ENCODE results near the gene SLC2A4RG. TPM values are rescaled to one million over a fixed set of nuclear protein-coding genes. Genes with fewer than 3 reads are reported as not detected.

SLC2A4RG gene
- total RNA-seq, 1 donor from 2014 or later, result 12.0 TPM

- Mint-ChIP-seq H3K9me3 (no peaks in the 10 kb centered on the region), H3K36me3 (peaks cover 4% of the 10 kb centered on the region), H3K27me3 (ENCODE audit: insufficient read depth, low read depth) (peaks cover 9% of the 10 kb centered on the region), H3K4me1 (peaks cover 2% of the 10 kb centered on the region), H3K4me3 (no peak overlapping the region), H3K27ac (no peak overlapping the region)
- Histone ChIP-seq H3K27me3 (no peaks in the 10 kb centered on the region), H2AFZ (replicated peaks) (no peak overlapping the region), H3K79me2 (ENCODE audit: low read depth) (peaks cover 8% of the 10 kb centered on the region), H3K4me2 (no peak overlapping the region), H3K36me3 (no peaks in the 10 kb centered on the region), H3K4me1 (peaks cover 7% of the 10 kb centered on the region), H3K27ac (peak overlapping the region; percentile 31), H3K9me3 (ENCODE audit: low read depth) (no peaks in the 10 kb centered on the region), H3K4me3 (no peak overlapping the region), H3F3A (ENCODE audit: low read depth) (peaks cover 26% of the 10 kb centered on the region), H4K20me1 (ENCODE audit: low read depth) (peaks cover 14% of the 10 kb centered on the region), H3K9ac (no peak overlapping the region)
- no peak for DNase-seq (ENCODE audit: low spot score)
- TF ChIP-seq CTCF (IDR thresholded peaks at IDR 0.05) (no peak), EZH2phosphoT487 (IDR thresholded peaks at IDR 0.05) (no peak), EZH2 (IDR thresholded peaks at IDR 0.05) (no peak)
Observed at GRCh38 chr20:63744574-63745423, 5.2 kb downstream of the SLC2A4RG start.

- Histone ChIP-seq H3F3A (ENCODE audit: low read depth) (peaks cover 23% of the 10 kb centered on the region), H4K20me1 (ENCODE audit: low read depth) (peaks cover 14% of the 10 kb centered on the region), H3K4me3 (no peak overlapping the region), H3K27ac (peak overlapping the region; percentile 31), H3K9ac (no peak overlapping the region), H3K4me2 (no peak overlapping the region), H3K4me1 (peaks cover 7% of the 10 kb centered on the region), H3K9me3 (ENCODE audit: low read depth) (no peaks in the 10 kb centered on the region), H3K27me3 (no peaks in the 10 kb centered on the region), H2AFZ (replicated peaks) (no peak overlapping the region), H3K36me3 (no peaks in the 10 kb centered on the region), H3K79me2 (ENCODE audit: low read depth) (peaks cover 8% of the 10 kb centered on the region)
- Mint-ChIP-seq H3K9me3 (no peaks in the 10 kb centered on the region), H3K4me3 (no peak overlapping the region), H3K27me3 (ENCODE audit: insufficient read depth, low read depth) (peaks cover 9% of the 10 kb centered on the region), H3K4me1 (peaks cover 2% of the 10 kb centered on the region), H3K27ac (peak overlapping the region; percentile 97), H3K36me3 (peaks cover 4% of the 10 kb centered on the region)
- TF ChIP-seq EZH2 (IDR thresholded peaks at IDR 0.05), result no peak
- no peak for TF ChIP-seq CTCF (IDR thresholded peaks at IDR 0.05)
- DNase-seq (ENCODE audit: low spot score), result no peak
Observed at GRCh38 chr20:63745424-63745805, 5.8 kb downstream of the SLC2A4RG start.

GRCh38 chr20:63745961-63746731 lies 6.6 kb downstream of the SLC2A4RG start:
- no peak overlapping the region for H3K9ac ChIP-seq
- no peaks in the 10 kb centered on the region for H3K9me3 Mint-ChIP-seq
- H3K4me3 Mint-ChIP-seq, result peak overlapping the region; percentile 75
- H3K27me3 ChIP-seq, result no peaks in the 10 kb centered on the region
- H3K27ac Mint-ChIP-seq, result peak overlapping the region; percentile 97
- H3K27ac ChIP-seq, result peak overlapping the region; percentile 31
- H3K79me2 ChIP-seq (ENCODE audit: low read depth), result peaks cover 7% of the 10 kb centered on the region
- peaks cover 16% of the 10 kb centered on the region for H3F3A ChIP-seq (ENCODE audit: low read depth)
- H2AFZ ChIP-seq (replicated peaks), result no peak overlapping the region
- peaks cover 4% of the 10 kb centered on the region for H3K36me3 Mint-ChIP-seq
- TF ChIP-seq EZH2 (IDR thresholded peaks at IDR 0.05) (no peak), CTCF (IDR thresholded peaks at IDR 0.05) (no peak), EZH2phosphoT487 (IDR thresholded peaks at IDR 0.05) (no peak)
- no peaks in the 10 kb centered on the region for H3K9me3 ChIP-seq (ENCODE audit: low read depth)
- no peak for DNase-seq (ENCODE audit: low spot score)
- peaks cover 9% of the 10 kb centered on the region for H3K27me3 Mint-ChIP-seq (ENCODE audit: insufficient read depth, low read depth)
- no peak overlapping the region for H3K4me3 ChIP-seq
- no peaks in the 10 kb centered on the region for H3K36me3 ChIP-seq
- no peak overlapping the region for H3K4me2 ChIP-seq
- peaks cover 6% of the 10 kb centered on the region for H3K4me1 ChIP-seq
- peaks cover 4% of the 10 kb centered on the region for H3K4me1 Mint-ChIP-seq
- H4K20me1 ChIP-seq (ENCODE audit: low read depth), result peaks cover 8% of the 10 kb centered on the region
